H9 (cell line): ENCODE measurements around the gene GXYLT2. TPM values are rescaled to one million over a fixed set of nuclear protein-coding genes. Genes with fewer than 3 reads are reported as not detected.

Source experiments
- DNase-seq: peaks from one replicate; pipeline ENCODE4 v3.0.0-alpha.2; 2017
- H2AFZ ChIP-seq: one replicate; pipeline ENCODE4 v1.6.1; 2013; ENCODE audit warnings: mild to moderate bottlenecking, low read length, control low read depth, moderate library complexity
- H2AK5ac ChIP-seq: 2 replicates; pipeline ENCODE4 v1.6.1; 2013; ENCODE audit warnings: low read length, control low read depth, mixed read lengths; ENCODE audit not compliant: insufficient read length
- H2BK120ac ChIP-seq: one replicate; pipeline ENCODE4 v1.6.1; 2013; ENCODE audit warnings: low read depth, mild to moderate bottlenecking, low read length, control low read depth, inconsistent platforms; ENCODE audit not compliant: poor library complexity, severe bottlenecking
- H2BK12ac ChIP-seq: 2 replicates; pipeline ENCODE4 v1.6.1; 2013; ENCODE audit warnings: low read length, control low read depth, mixed read lengths, low read depth; ENCODE audit not compliant: insufficient read length
- H2BK15ac ChIP-seq: 2 replicates; pipeline ENCODE4 v1.6.1; 2013; ENCODE audit warnings: low read depth, low read length, control low read depth
- H2BK20ac ChIP-seq: one replicate; pipeline ENCODE4 v1.6.1; 2013; ENCODE audit warnings: low read depth, mild to moderate bottlenecking, low read length, control low read depth, inconsistent platforms; ENCODE audit not compliant: poor library complexity, severe bottlenecking
- H2BK5ac ChIP-seq: 2 replicates; pipeline ENCODE4 v1.6.1; 2013; ENCODE audit warnings: low read length, control low read depth, mixed read lengths; ENCODE audit not compliant: insufficient read length
- H3K14ac ChIP-seq: 2 replicates; pipeline ENCODE4 v1.6.1; 2013; ENCODE audit warnings: low read length, control low read depth; ENCODE audit not compliant: insufficient read depth
- H3K18ac ChIP-seq: 2 replicates; pipeline ENCODE4 v1.6.1; 2013; ENCODE audit warnings: low read depth, mild to moderate bottlenecking, mixed read lengths, low read length, control low read depth; ENCODE audit not compliant: insufficient read length
- H3K23ac ChIP-seq: 2 replicates; pipeline ENCODE4 v1.6.1; 2013; ENCODE audit warnings: low read length, control low read depth, mixed read lengths, low read depth; ENCODE audit not compliant: insufficient read length
- H3K23me2 ChIP-seq: 2 replicates; pipeline ENCODE4 v1.6.1; 2013; ENCODE audit warnings: low read depth, mild to moderate bottlenecking, mixed read lengths, low read length, control low read depth; ENCODE audit not compliant: insufficient read length, poor library complexity, severe bottlenecking
- H3K27ac ChIP-seq: 2 replicates; pipeline ENCODE4 v1.5.1; 2013; ENCODE audit warnings: low read length, control low read depth, mixed read lengths, low read depth; ENCODE audit not compliant: insufficient read length
- H3K27me3 ChIP-seq: 2 replicates; pipeline ENCODE4 v1.6.1; 2013; ENCODE audit warnings: low read length, control low read depth, inconsistent platforms; ENCODE audit not compliant: insufficient read depth
- H3K4ac ChIP-seq: 2 replicates; pipeline ENCODE4 v1.6.1; 2013; ENCODE audit warnings: low read depth, mild to moderate bottlenecking, control low read depth, inconsistent platforms, low read length, moderate library complexity
- H3K4me1 ChIP-seq: 2 replicates; pipeline ENCODE4 v1.6.1; 2013; ENCODE audit warnings: low read length, control low read depth, inconsistent platforms; ENCODE audit not compliant: insufficient read depth
- H3K4me2 ChIP-seq: 2 replicates; pipeline ENCODE4 v1.6.1; 2013; ENCODE audit warnings: low read length, control low read depth, mixed read lengths; ENCODE audit not compliant: insufficient read length, insufficient read depth
- H3K56ac ChIP-seq: 2 replicates; pipeline ENCODE4 v1.6.1; 2013; ENCODE audit warnings: low read depth, mild to moderate bottlenecking, mixed read lengths, low read length, control low read depth; ENCODE audit not compliant: insufficient read length
- H3K79me1 ChIP-seq: 2 replicates; pipeline ENCODE4 v1.6.1; 2013; ENCODE audit warnings: low read depth, mild to moderate bottlenecking, moderate library complexity, low read length, control low read depth, inconsistent platforms; ENCODE audit not compliant: insufficient read depth, poor library complexity, severe bottlenecking
- H3K79me2 ChIP-seq: 2 replicates; pipeline ENCODE4 v1.6.1; 2013; ENCODE audit warnings: low read length, control low read depth, inconsistent platforms; ENCODE audit not compliant: insufficient read depth
- H3K9ac ChIP-seq: 2 replicates; pipeline ENCODE4 v1.6.1; 2013; ENCODE audit warnings: low read length, control low read depth, mixed read lengths; ENCODE audit not compliant: insufficient read length; ENCODE audit errors: extremely low read depth
- H3K9me3 ChIP-seq: one replicate; pipeline ENCODE4 v1.6.1; 2013; ENCODE audit warnings: low read depth, low read length, inconsistent platforms; ENCODE audit not compliant: control insufficient read depth
- H3T11ph ChIP-seq: one replicate; pipeline ENCODE4 v1.6.1; 2013; ENCODE audit warnings: mild to moderate bottlenecking, low read length, control low read depth, inconsistent platforms
- H4K20me1 ChIP-seq: one replicate; pipeline ENCODE4 v1.6.1; 2013; ENCODE audit not compliant: control insufficient read depth, insufficient read length, insufficient read depth
- H4K5ac ChIP-seq: 2 replicates; pipeline ENCODE4 v1.6.1; 2013; ENCODE audit warnings: low read depth, mild to moderate bottlenecking, mixed read lengths, low read length, control low read depth; ENCODE audit not compliant: insufficient read length
- H4K8ac ChIP-seq: replicated peaks from 2 replicates; pipeline ENCODE4 v1.6.1; 2013; ENCODE audit warnings: low read length, control low read depth, mixed read lengths, low read depth; ENCODE audit not compliant: insufficient read length
- H4K91ac ChIP-seq: 2 replicates; pipeline ENCODE4 v1.6.1; 2013; ENCODE audit warnings: low read depth, mild to moderate bottlenecking, moderate library complexity, mixed read lengths, low read length, control low read depth; ENCODE audit not compliant: insufficient read length
- H3K27ac Mint-ChIP-seq, 3 experiments: 2 replicates in 2 of 3; 3 replicates in 1 of 3; pipeline ENCODE4 v1.8.0; 2020 to 2021; ENCODE audit warnings: mixed read lengths in 3 of 3, mild to moderate bottlenecking in 1 of 3, moderate library complexity in 1 of 3
- H3K27me3 Mint-ChIP-seq: 2 replicates; pipeline ENCODE4 v1.8.0; 2021; ENCODE audit warnings: low read depth, mild to moderate bottlenecking, moderate library complexity, mixed read lengths
- H3K36me3 Mint-ChIP-seq, 3 experiments: 2 replicates in 2 of 3; 3 replicates in 1 of 3; pipeline ENCODE4 v1.8.0; 2020 to 2021; ENCODE audit warnings: low read depth in 3 of 3, mixed read lengths in 3 of 3; ENCODE audit not compliant: insufficient read depth in 1 of 3
- H3K4me1 Mint-ChIP-seq, 2 experiments: 2 replicates each; pipeline ENCODE4 v1.8.0; 2020; ENCODE audit warnings: mixed read lengths in 2 of 2
- H3K4me3 Mint-ChIP-seq, 2 experiments: 2 replicates in 1 of 2; 3 replicates in 1 of 2; pipeline ENCODE4 v1.8.0; 2020 to 2021; ENCODE audit warnings: mild to moderate bottlenecking in 2 of 2, mixed read lengths in 2 of 2, moderate library complexity in 1 of 2
- H3K9me3 Mint-ChIP-seq, 2 experiments: 2 replicates in 1 of 2; 3 replicates in 1 of 2; pipeline ENCODE4 v1.8.0; 2020; ENCODE audit warnings: mild to moderate bottlenecking in 2 of 2, mixed read lengths in 2 of 2, moderate library complexity in 1 of 2
- CTCF ChIP-seq: fragments of 200-600 bp; sonication (generic); conservative IDR thresholded peaks from 3 replicates; pipeline ENCODE4 v1.8.0; 2021; ENCODE audit warnings: antibody characterized with exemption, mild to moderate bottlenecking
- WGBS: extraction: QIAGEN DNeasy Blood & Tissue Kit; methylation state at CpG from one replicate; pipeline ENCODE4 v1.1.7; 2013; ENCODE audit warnings: missing lambda C conversion rate, low lambda C conversion rate, mixed read lengths; ENCODE audit not compliant: insufficient read length; ENCODE audit errors: extremely low coverage; 5-methylcytosine and 5-hydroxymethylcytosine counted together
- total RNA-seq: library from RNA; stranded (reverse); gene quantifications from 2 replicates; pipeline ENCODE4 v1.2.1, GENCODE V29; 2021

The GXYLT2 gene
- total RNA-seq, 1 experiment from 2014 or later = 2.0 TPM

- no CpG with 5 or more reads among the region's 7 CpGs for WGBS
These were observed 12.2 kb downstream of the GXYLT2 start for GRCh38 chr3:72900048-72900447.

More at GRCh38 chr3:72900048-72900447, 12.2 kb downstream of the GXYLT2 start:
- Mint-ChIP-seq H3K27ac (no peak overlapping the region), H3K9me3 (no peaks in the 10 kb centered on the region), H3K36me3 (no peaks in the 10 kb centered on the region), H3K4me1 (no peaks in the 10 kb centered on the region), H3K4me3 (no peak overlapping the region), H3K27me3 (peaks cover 5% of the 10 kb centered on the region)
- Histone ChIP-seq H3K4ac (no peak overlapping the region), H3K4me2 (no peak overlapping the region), H2AK5ac (no peak overlapping the region), H3K18ac (no peak overlapping the region), H3K79me2 (no peaks in the 10 kb centered on the region), H2BK12ac (no peak overlapping the region), H4K20me1 (no peaks in the 10 kb centered on the region), H3K79me1 (no peaks in the 10 kb centered on the region), H3K23me2 (no peaks in the 10 kb centered on the region), H2BK15ac (no peak overlapping the region), H3K9ac (no peak overlapping the region), H3K14ac (no peak overlapping the region), H3T11ph (no peak overlapping the region), H4K8ac (no peak overlapping the region), H4K91ac (no peak overlapping the region), H2AFZ (no peak overlapping the region), H3K23ac (no peak overlapping the region), H2BK120ac (no peak overlapping the region), H3K27me3 (no peaks in the 10 kb centered on the region), H2BK20ac (no peak overlapping the region), H3K4me1 (no peaks in the 10 kb centered on the region), H4K5ac (no peak overlapping the region), H3K56ac (no peak overlapping the region), H3K9me3 (no peaks in the 10 kb centered on the region), H3K27ac (no peak overlapping the region), H2BK5ac (no peak overlapping the region)
- TF ChIP-seq CTCF = no peak
- DNase-seq = no peak
